ENCODE measurements around the gene IGIP.

IGIP gene

DNA sequence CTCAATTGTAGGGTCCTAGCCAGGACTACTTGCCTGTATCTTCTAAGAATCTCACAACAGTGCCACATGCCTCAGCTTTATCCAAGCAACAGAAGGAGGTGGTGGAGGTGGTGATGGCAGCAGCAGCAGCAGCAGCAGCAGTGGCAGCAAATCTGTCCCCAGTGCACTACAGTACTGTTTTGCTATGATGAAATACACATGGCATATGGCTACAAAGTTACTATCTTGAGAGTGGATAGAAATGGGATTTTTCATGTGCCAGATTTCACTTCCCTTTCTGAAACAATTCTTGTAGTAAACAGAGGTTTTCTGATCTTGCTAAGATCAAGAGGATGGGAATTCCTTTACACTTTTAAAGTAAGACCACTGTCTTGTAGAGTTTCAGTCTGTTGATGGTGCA lies 41.2 kb downstream of the IGIP start:
- DNase-seq (ENCODE audit: low read depth), result no peak

GRCh38 chr5:140168371-140168770 lies 42.6 kb downstream of the IGIP start:
- DNase-seq (ENCODE audit: low read depth), result no peak

DNA sequence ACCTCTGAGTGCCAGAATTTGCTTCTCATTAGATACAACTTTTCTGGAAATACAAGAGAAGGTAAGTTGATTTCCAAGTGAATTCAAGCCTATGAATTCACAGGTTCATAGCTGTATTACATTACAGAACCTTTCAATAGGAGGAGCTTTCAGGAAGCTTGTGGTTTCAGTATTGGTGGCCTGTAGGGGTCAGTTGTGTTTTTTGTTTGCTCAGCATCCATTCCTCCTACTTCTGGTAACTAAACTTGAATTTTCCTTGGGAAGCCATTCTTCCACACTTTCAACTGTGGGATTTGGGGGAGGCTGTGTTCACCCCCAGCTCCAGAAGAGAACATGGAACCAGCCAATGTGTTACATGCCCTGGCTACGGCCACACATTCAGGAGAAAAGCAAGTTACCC lies 43.7 kb downstream of the IGIP start:
- peak; percentile 12 for DNase-seq (ENCODE audit: low read depth)

- DNase-seq (ENCODE audit: low read depth), result no peak
Measured at GRCh38 chr5:140172483-140172882, 46.7 kb downstream of the IGIP start.

DNA sequence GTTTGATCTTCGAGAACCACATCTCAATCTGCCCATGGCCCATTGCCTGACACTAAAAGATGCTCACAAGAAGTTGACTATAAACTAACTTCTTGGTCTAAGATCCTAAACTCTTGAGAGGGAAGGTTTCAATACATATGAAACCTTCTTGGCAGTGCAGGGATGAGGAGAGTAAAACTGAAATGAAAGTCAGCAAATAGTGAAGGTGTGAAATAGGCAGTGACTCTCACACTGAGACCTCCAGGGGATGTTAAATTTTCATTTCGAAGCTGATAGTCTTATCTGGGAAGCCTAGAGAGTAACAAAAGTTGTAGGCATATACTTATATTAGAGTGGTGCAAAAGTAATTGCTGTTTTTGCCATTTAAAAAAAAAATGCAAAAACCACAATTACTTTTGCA lies 48.3 kb downstream of the IGIP start:
- no peak for DNase-seq (ENCODE audit: low read depth)

DNA sequence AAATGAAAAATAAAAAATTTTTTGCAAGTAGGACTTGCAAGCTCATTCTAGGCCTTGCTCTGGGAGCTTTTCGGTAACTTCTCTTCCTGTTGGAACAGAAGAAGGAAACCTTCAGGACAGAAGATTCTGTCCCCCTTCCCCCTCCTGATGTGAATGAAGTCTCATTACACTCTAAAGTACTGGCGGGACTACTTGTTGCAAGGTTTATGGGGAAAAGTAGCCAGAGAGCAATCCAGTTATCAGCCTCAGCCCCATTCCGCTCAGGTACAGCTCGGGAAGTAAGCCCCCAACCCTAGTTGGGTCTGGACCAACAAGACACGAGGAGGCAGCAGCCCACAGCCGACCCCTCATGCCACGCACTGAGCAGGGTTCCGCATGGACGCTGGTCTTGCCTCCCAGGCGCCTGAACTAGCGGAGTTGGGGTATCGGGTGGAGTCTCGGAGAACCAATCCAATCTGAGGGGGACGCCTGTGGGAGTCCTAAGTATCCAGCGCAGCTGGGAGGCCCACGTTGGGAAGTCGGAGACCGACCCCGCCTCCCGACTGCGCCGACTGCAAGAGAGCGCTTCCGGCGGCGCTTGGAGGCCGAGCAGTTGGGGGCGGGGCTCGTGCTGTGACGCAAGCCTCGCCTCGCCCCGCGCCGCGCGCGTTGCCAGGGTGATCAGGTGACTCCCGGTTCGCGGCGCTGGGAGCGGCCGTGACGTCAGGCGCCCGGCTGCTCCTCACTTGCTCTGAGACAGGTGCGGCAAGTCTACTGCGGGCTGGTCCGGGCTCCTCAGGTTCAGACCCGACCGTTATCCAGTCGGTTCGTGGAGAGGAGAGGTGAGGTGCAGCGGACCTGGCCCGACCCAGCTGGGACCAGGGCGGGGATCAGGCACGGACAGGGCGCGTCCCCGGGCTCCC lies 49.0 kb downstream of the IGIP start, which contains the start of gene CYSTM1:
TSS of gene CYSTM1 (plus strand) at position 724 of the 902 bp plus-strand sequence. CDS start 19,278 bp downstream, outside the sequence.
- DNase-seq (ENCODE audit: low read depth), result peak; percentile 90

- peak; percentile 37 for DNase-seq (ENCODE audit: low read depth)
Measured at GRCh38 chr5:140175367-140176030, 49.8 kb downstream of the IGIP start.

GRCh38 chr5:140176031-140176387 lies 50.3 kb downstream of the IGIP start:
- no peak for DNase-seq (ENCODE audit: low read depth)

GRCh38 chr5:140178086-140178410 lies 52.3 kb downstream of the IGIP start:
- no peak for DNase-seq (ENCODE audit: low read depth)

- DNase-seq (ENCODE audit: low read depth), result no peak
Measured at GRCh38 chr5:140178482-140179116, 52.9 kb downstream of the IGIP start.
